HepG2 (cell line): Measurements from ENCODE around the gene CALN1. TPM values are rescaled to one million over a fixed set of nuclear protein-coding genes. Genes with fewer than 3 reads are reported as not detected.

Experiments
- ATAC-seq: fragments of 200-7000 bp; cut with Tn5 transposase; 3 replicates; pipeline ENCODE4 v1.9.1; 2020; ENCODE audit warnings: mild to moderate bottlenecking, moderate library complexity
- BruUV-seq: library from RNA; stranded (reverse); fragments of 400-500 nt; replicated peaks from 2 replicates; lab custom pipeline; 2021; lab: Mats Ljungman, UMichigan
- CTCF ChIA-PET: fragments of 300-600 bp; formaldehyde crosslinking; extraction: SDS; loops from one replicate; lab custom pipeline; 2021; ENCODE audit warnings: low total read pairs, inconsistent platforms, low intra/inter-chr PET ratio; lab: Yijun Ruan, JAX
- POLR2A ChIA-PET: fragments of 350-600 bp; sonication (Branson Sonifier 250); formaldehyde crosslinking; loops from one replicate; lab custom pipeline; 2020; ENCODE audit warnings: antibody characterized with exemption, inconsistent platforms; lab: Yijun Ruan, JAX
- DNase-seq: peaks from one replicate; pipeline ENCODE4 v3.0.0-alpha.2; 2015; ENCODE audit warnings: low spot score
- FAIRE-seq: peaks from 3 replicates; lab custom pipeline; 2011; peaks lifted over from hg19 to GRCh38; lab: Jason Lieb, UNC
- H2AFZ ChIP-seq: one replicate; pipeline ENCODE4 v1.6.1; 2011; ENCODE audit warnings: low read length, inconsistent platforms
- H3K27ac ChIP-seq: fragments of 300-600 bp; 3 replicates; pipeline ENCODE4 v1.8.0; 2011; ENCODE audit warnings: mixed run types, mild to moderate bottlenecking, mixed read lengths, low read length, inconsistent platforms; ENCODE audit not compliant: insufficient read depth; ENCODE audit errors: extremely low read length
- H3K27me3 ChIP-seq, 2 experiments: fragments of 200-600 bp in 1 of 2; 2 replicates in 1 of 2; 3 replicates in 1 of 2; pipeline versions ENCODE4 v1.6.0 to v1.8.0; 2011; ENCODE audit warnings: low read length in 2 of 2, mild to moderate bottlenecking in 2 of 2, moderate library complexity in 2 of 2, inconsistent platforms in 1 of 2; ENCODE audit not compliant: insufficient read depth in 2 of 2, control insufficient read depth in 1 of 2
- H3K36me3 ChIP-seq, 2 experiments: fragments of 200-600 bp in 1 of 2; replicated peaks in 1 of 2; 2 replicates in 1 of 2; 3 replicates in 1 of 2; pipeline versions ENCODE4 v1.5.1 to v1.8.0; 2011; ENCODE audit warnings: low read length in 2 of 2, inconsistent platforms in 1 of 2; ENCODE audit not compliant: insufficient read depth in 2 of 2, control insufficient read depth in 1 of 2
- H3K4me1 ChIP-seq: 2 replicates; pipeline ENCODE4 v1.5.1; 2012; ENCODE audit warnings: low read length, inconsistent platforms; ENCODE audit not compliant: insufficient read depth
- H3K4me2 ChIP-seq: 2 replicates; pipeline ENCODE4 v1.6.0; 2011; ENCODE audit warnings: low read depth, low read length, inconsistent platforms
- H3K4me3 ChIP-seq, 3 experiments: fragments of 200-600 bp in 1 of 3; sonication (generic), shearing (Covaris generic) in 1 of 3; replicated peaks in 1 of 3; 2 replicates each; pipeline ENCODE4 v1.5.1; 2011 to 2016; ENCODE audit warnings: low read length in 3 of 3, inconsistent platforms in 2 of 3, low read depth in 2 of 3, mild to moderate bottlenecking in 2 of 3, control low read depth in 1 of 3, mixed read lengths in 1 of 3; ENCODE audit not compliant: insufficient read depth in 1 of 3
- H3K79me2 ChIP-seq: one replicate; pipeline ENCODE4 v1.6.1; 2011; ENCODE audit warnings: low read length, inconsistent platforms; ENCODE audit not compliant: insufficient read depth
- H3K9ac ChIP-seq: 2 replicates; pipeline ENCODE4 v1.6.0; 2011; ENCODE audit warnings: mild to moderate bottlenecking, low read depth, low read length, inconsistent platforms; ENCODE audit not compliant: insufficient read depth
- H3K9me3 ChIP-seq: 2 replicates; pipeline ENCODE4 v1.5.1; 2012; ENCODE audit warnings: mild to moderate bottlenecking, low read length
- H4K20me1 ChIP-seq: 2 replicates; pipeline ENCODE4 v1.6.0; 2011; ENCODE audit warnings: inconsistent platforms, mild to moderate bottlenecking, low read length, moderate library complexity; ENCODE audit not compliant: insufficient read depth
- ATF4 ChIP-seq, 2 experiments: fragments of 450-650 bp in 1 of 2; sonication (generic) in 1 of 2; formaldehyde crosslinking; IDR thresholded peaks; 2 replicates each; pipeline versions ENCODE4 v1.5.0 to v1.8.0; 2020 to 2022; ENCODE audit warnings: mild to moderate bottlenecking in 1 of 2, missing genetic modification reagents in 1 of 2
- BORCS8-MEF2B ChIP-seq: sonication (generic); formaldehyde crosslinking; IDR thresholded peaks from 2 replicates; pipeline ENCODE4 v1.8.0; 2022; ENCODE audit warnings: mild to moderate bottlenecking, missing genetic modification reagents
- CEBPB ChIP-seq: IDR thresholded peaks from 2 replicates; pipeline ENCODE4 v1.6.1; 2011; ENCODE audit warnings: low read depth, low read length, improper control_type of control experiment, borderline replicate concordance
- EEA1 ChIP-seq: sonication (generic); formaldehyde crosslinking; IDR thresholded peaks from 2 replicates; pipeline ENCODE4 v1.5.1; 2020; ENCODE audit warnings: mild to moderate bottlenecking, missing genetic modification reagents, borderline replicate concordance
- KLF13 ChIP-seq: sonication (generic); formaldehyde crosslinking; IDR thresholded peaks from 2 replicates; pipeline ENCODE4 v1.4.0; 2020; ENCODE audit warnings: mild to moderate bottlenecking, missing genetic modification reagents
- MEIS2 ChIP-seq: sonication (generic); formaldehyde crosslinking; IDR thresholded peaks from 2 replicates; pipeline ENCODE4 v1.9.0; 2021; ENCODE audit warnings: mild to moderate bottlenecking, missing genetic modification reagents
- RBFOX2 ChIP-seq: fragments of 200-400 bp; formaldehyde crosslinking; IDR thresholded peaks from 2 replicates; pipeline ENCODE4 v1.6.1; 2017; ENCODE audit warnings: low read depth, mild to moderate bottlenecking, low read length
- SALL1 ChIP-seq: sonication (generic); formaldehyde crosslinking; IDR thresholded peaks from 2 replicates; pipeline ENCODE4 v1.8.0; 2022; ENCODE audit warnings: mild to moderate bottlenecking, missing genetic modification reagents
- ZFP36 ChIP-seq: fragments of 150-350 bp; IDR thresholded peaks from 2 replicates; pipeline ENCODE4 v1.6.1; 2018; ENCODE audit warnings: borderline replicate concordance, low read length, low read depth; ENCODE audit not compliant: partially characterized antibody
- ZFYVE20 ChIP-seq: sonication (generic); formaldehyde crosslinking; IDR thresholded peaks from 2 replicates; pipeline ENCODE4 v1.8.0; 2023; ENCODE audit warnings: low read depth, mild to moderate bottlenecking, moderate library complexity, missing genetic modification reagents, borderline replicate concordance
- ZNF160 ChIP-seq: sonication (generic); formaldehyde crosslinking; IDR thresholded peaks from 2 replicates; pipeline ENCODE4 v1.8.0; 2022; ENCODE audit warnings: mild to moderate bottlenecking, inconsistent platforms, missing genetic modification reagents
- ZNF282 ChIP-seq: fragments of 450-650 bp; IDR thresholded peaks from 2 replicates; pipeline ENCODE4 v1.6.1; 2018; ENCODE audit not compliant: partially characterized antibody
- ZNF530 ChIP-seq: sonication (generic); formaldehyde crosslinking; IDR thresholded peaks from 2 replicates; pipeline ENCODE4 v1.5.0; 2020; ENCODE audit warnings: low read depth, mild to moderate bottlenecking, missing genetic modification reagents
- ZNF564 ChIP-seq: sonication (generic); formaldehyde crosslinking; IDR thresholded peaks from 2 replicates; pipeline ENCODE4 v1.8.1; 2023; ENCODE audit warnings: mild to moderate bottlenecking, missing genetic modification reagents
- ZZZ3 ChIP-seq: sonication (generic); formaldehyde crosslinking; IDR thresholded peaks from 2 replicates; pipeline ENCODE4 v1.4.0; 2020; ENCODE audit warnings: missing genetic modification reagents, mild to moderate bottlenecking, borderline replicate concordance
- WGBS: methylation state at CpG from one replicate; pipeline ENCODE4 v1.1.6; 2017; ENCODE audit warnings: low lambda C conversion rate; 5-methylcytosine and 5-hydroxymethylcytosine counted together
- in situ Hi-C: cut with HindIII; loops from 2 replicates; pipeline ENCODE4 v1.10.0; 2017; ENCODE audit warnings: low pct_unique_long_range_greater_than_20kb; ENCODE audit not compliant: extremely low pct_ligation_motif_present
- intact Hi-C: fragments of 100-400 bp; cut with micrococcal nuclease; formaldehyde crosslinking; loops from one replicate; pipeline ENCODE4 v1.10.0; 2022; ENCODE audit not compliant: unreplicated experiment
- polyA plus RNA-seq, 8 experiments: library from polyadenylated mRNA; depleted of rRNA in 3 of 8; stranded (reverse) in 7 of 8; unstranded in 1 of 8; fragments of >200 nt; fragmentation: Illumina TruSeq in 4 of 8; extraction: Trizol in 4 of 8; gene quantifications; 2 replicates each; pipeline versions ENCODE4 v1.2.1 to v1.2.3, GENCODE V29; 2011 to 2016; ENCODE audit warnings: low read depth in 4 of 8, missing spikeins in 1 of 8, mixed read lengths in 1 of 8; ENCODE audit not compliant: insufficient read depth in 1 of 8
- total RNA-seq, 5 experiments: library from RNA; depleted of rRNA; stranded (reverse); fragments of >200 nt; fragmentation: Illumina TruSeq; extraction: Trizol; gene quantifications; 2 replicates each; pipeline ENCODE4 v1.2.3, GENCODE V29; 2016; ENCODE audit warnings: low read depth in 1 of 5
- TF ChIP-seq, protein P1 (sequence below): sonication (generic); formaldehyde crosslinking; IDR thresholded peaks from 2 replicates; pipeline ENCODE4 v1.8.0; 2022; ENCODE audit warnings: missing genetic modification reagents, mild to moderate bottlenecking, inconsistent platforms, borderline replicate concordance
- TF ChIP-seq, protein P2 (sequence below): sonication (generic); formaldehyde crosslinking; IDR thresholded peaks from 2 replicates; pipeline ENCODE4 v1.4.0; 2020; ENCODE audit warnings: missing genetic modification reagents

Gene CALN1
- total and polyA plus RNA-seq, 2 of the 13 experiments (the other 11 are each of a cell fraction or from before 2014, with no cell fraction given): not detected

GRCh38 chr7:72028267-72028666 is 383.9 kb downstream of the CALN1 start:
- BruUV-seq: no TSS peak
- in situ Hi-C loops (no loop called here), intact Hi-C loops (no loop called here)
- 2% methylated on average over 6 of the region's 6 CpGs for WGBS
- Histone ChIP-seq H3K4me1 (no peaks in the 10 kb centered on the region), H3K9ac (no peak overlapping the region), H3K79me2 (no peaks in the 10 kb centered on the region), H2AFZ (no peak overlapping the region), H4K20me1 (no peaks in the 10 kb centered on the region), H3K27me3 (0 out of 5 replicates have a peak, but pooled peaks cover 0 to 4% of the 10 kb centered on the region in 2 experiments), H3K36me3 (no peaks in the 10 kb centered on the region), H3K4me2 (no peak overlapping the region), H3K4me3 (no peak overlapping the region), H3K27ac (no peak overlapping the region), H3K9me3 (peaks cover 9% of the 10 kb centered on the region; the same call in 1 of the 2 replicates)
- DNase-seq (no peak), FAIRE-seq (no peak), ATAC-seq (no peak)
- CTCF ChIA-PET: no interaction called here
- POLR2A ChIA-PET: no interaction called here
- no peak for TF ChIP-seq KLF13
- TF ChIP-seq RBFOX2: no peak
- no peak for TF ChIP-seq MEIS2 (CRISPR knock-in tag)
- no peak for TF ChIP-seq SALL1
- no peak for TF ChIP-seq ZNF530 (CRISPR knock-in tag)
- no peak for TF ChIP-seq ZZZ3 (CRISPR knock-in tag)
- no peak for TF ChIP-seq ZNF160 (CRISPR knock-in tag)
- no peak for TF ChIP-seq ZFYVE20
- no peak for TF ChIP-seq ZFP36
- TF ChIP-seq CEBPB: no peak
- no peak for TF ChIP-seq BORCS8-MEF2B
- no peak for TF ChIP-seq ZNF282
- TF ChIP-seq ZNF564 (CRISPR knock-in tag): no peak
- TF ChIP-seq, protein P1, sequence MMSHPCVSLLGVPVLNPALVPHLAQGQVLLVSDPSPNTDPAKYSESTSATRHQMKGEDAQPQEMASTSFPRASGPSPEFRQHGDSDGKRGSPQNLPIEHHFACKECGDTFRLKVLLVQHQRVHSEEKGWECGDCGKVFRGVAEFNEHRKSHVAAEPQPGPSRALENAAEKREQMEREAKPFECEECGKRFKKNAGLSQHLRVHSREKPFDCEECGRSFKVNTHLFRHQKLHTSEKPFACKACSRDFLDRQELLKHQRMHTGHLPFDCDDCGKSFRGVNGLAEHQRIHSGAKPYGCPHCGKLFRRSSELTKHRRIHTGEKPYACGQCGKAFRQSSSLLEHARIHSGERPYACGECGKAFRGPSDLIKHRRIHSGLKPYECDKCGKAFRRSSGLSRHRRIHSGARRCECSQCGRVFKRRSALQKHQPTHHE (CRISPR knock-in tag): no peak
- no peak for TF ChIP-seq EEA1
- TF ChIP-seq, protein P2, sequence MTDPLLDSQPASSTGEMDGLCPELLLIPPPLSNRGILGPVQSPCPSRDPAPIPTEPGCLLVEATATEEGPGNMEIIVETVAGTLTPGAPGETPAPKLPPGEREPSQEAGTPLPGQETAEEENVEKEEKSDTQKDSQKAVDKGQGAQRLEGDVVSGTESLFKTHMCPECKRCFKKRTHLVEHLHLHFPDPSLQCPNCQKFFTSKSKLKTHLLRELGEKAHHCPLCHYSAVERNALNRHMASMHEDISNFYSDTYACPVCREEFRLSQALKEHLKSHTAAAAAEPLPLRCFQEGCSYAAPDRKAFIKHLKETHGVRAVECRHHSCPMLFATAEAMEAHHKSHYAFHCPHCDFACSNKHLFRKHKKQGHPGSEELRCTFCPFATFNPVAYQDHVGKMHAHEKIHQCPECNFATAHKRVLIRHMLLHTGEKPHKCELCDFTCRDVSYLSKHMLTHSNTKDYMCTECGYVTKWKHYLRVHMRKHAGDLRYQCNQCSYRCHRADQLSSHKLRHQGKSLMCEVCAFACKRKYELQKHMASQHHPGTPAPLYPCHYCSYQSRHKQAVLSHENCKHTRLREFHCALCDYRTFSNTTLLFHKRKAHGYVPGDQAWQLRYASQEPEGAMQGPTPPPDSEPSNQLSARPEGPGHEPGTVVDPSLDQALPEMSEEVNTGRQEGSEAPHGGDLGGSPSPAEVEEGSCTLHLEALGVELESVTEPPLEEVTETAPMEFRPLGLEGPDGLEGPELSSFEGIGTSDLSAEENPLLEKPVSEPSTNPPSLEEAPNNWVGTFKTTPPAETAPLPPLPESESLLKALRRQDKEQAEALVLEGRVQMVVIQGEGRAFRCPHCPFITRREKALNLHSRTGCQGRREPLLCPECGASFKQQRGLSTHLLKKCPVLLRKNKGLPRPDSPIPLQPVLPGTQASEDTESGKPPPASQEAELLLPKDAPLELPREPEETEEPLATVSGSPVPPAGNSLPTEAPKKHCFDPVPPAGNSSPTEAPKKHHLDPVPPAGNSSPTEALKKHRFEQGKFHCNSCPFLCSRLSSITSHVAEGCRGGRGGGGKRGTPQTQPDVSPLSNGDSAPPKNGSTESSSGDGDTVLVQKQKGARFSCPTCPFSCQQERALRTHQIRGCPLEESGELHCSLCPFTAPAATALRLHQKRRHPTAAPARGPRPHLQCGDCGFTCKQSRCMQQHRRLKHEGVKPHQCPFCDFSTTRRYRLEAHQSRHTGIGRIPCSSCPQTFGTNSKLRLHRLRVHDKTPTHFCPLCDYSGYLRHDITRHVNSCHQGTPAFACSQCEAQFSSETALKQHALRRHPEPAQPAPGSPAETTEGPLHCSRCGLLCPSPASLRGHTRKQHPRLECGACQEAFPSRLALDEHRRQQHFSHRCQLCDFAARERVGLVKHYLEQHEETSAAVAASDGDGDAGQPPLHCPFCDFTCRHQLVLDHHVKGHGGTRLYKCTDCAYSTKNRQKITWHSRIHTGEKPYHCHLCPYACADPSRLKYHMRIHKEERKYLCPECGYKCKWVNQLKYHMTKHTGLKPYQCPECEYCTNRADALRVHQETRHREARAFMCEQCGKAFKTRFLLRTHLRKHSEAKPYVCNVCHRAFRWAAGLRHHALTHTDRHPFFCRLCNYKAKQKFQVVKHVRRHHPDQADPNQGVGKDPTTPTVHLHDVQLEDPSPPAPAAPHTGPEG (CRISPR knock-in tag): no peak
- no peak for TF ChIP-seq ATF4 (CRISPR knock-in tag; IDR thresholded peaks at IDR 0.05)
